Smooth muscle cell (in vitro differentiated cells): ENCODE measurements around the gene GRXCR1. TPM values are rescaled to one million over a fixed set of nuclear protein-coding genes. Genes with fewer than 3 reads are reported as not detected.

Source experiments
- DNase-seq: peaks from one replicate; lab custom pipeline; 2025; ENCODE audit not compliant: unreplicated experiment; lab: John Stamatoyannopoulos, UW
- H2AFZ ChIP-seq: fragments of 200-600 bp; sonication (generic); 2 replicates; pipeline ENCODE4 v1.6.0; 2016; ENCODE audit warnings: antibody characterized with exemption, low read depth, mild to moderate bottlenecking
- H3F3A ChIP-seq: fragments of 200-600 bp; sonication (generic); 2 replicates; pipeline ENCODE4 v1.6.0; 2017; ENCODE audit warnings: antibody characterized with exemption, low read depth
- H3K27ac ChIP-seq: fragments of 200-600 bp; sonication (generic); 2 replicates; pipeline ENCODE4 v1.5.1; 2016; ENCODE audit warnings: low read depth, mild to moderate bottlenecking
- H3K27me3 ChIP-seq: fragments of 200-600 bp; sonication (generic); 2 replicates; pipeline ENCODE4 v1.6.1; 2016; ENCODE audit warnings: low read depth, mild to moderate bottlenecking
- H3K36me3 ChIP-seq: fragments of 200-600 bp; sonication (generic); 2 replicates; pipeline ENCODE4 v1.5.1; 2016; ENCODE audit warnings: low read depth
- H3K4me1 ChIP-seq: fragments of 200-600 bp; sonication (generic); 2 replicates; pipeline ENCODE4 v1.5.1; 2016; ENCODE audit warnings: low read depth
- H3K4me2 ChIP-seq: fragments of 200-600 bp; sonication (generic); 2 replicates; pipeline ENCODE4 v1.6.0; 2016; ENCODE audit warnings: mild to moderate bottlenecking
- H3K4me3 ChIP-seq: fragments of 200-600 bp; sonication (generic); 2 replicates; pipeline ENCODE4 v1.5.1; 2016; ENCODE audit warnings: mild to moderate bottlenecking
- H3K79me2 ChIP-seq: fragments of 200-600 bp; sonication (generic); 2 replicates; pipeline ENCODE4 v1.6.0; 2016; ENCODE audit warnings: low read depth, mild to moderate bottlenecking
- H3K9ac ChIP-seq: fragments of 200-600 bp; sonication (generic); 2 replicates; pipeline ENCODE4 v1.6.0; 2016; ENCODE audit warnings: low read depth
- H3K9me3 ChIP-seq: fragments of 200-600 bp; sonication (generic); replicated peaks from 2 replicates; pipeline ENCODE4 v1.5.1; 2016; ENCODE audit warnings: low read depth
- H4K20me1 ChIP-seq: fragments of 200-600 bp; sonication (generic); 2 replicates; pipeline ENCODE4 v1.6.0; 2016; ENCODE audit warnings: low read depth
- CTCF ChIP-seq: fragments of 200-600 bp; sonication (generic); IDR thresholded peaks from 2 replicates; pipeline ENCODE4 v1.5.1; 2017; ENCODE audit warnings: borderline replicate concordance, mild to moderate bottlenecking, antibody characterized with exemption; ENCODE audit not compliant: insufficient read depth, poor library complexity, severe bottlenecking
- WGBS: methylation state at CpG from one replicate; pipeline ENCODE4 v1.1.7; 2016; ENCODE audit warnings: low lambda C conversion rate; 5-methylcytosine and 5-hydroxymethylcytosine counted together
- polyA plus RNA-seq: library from polyadenylated mRNA; unstranded; fragments of >200 nt; fragmentation: Nextera tagmentation; extraction: Ambion mirVana; gene quantifications from 2 replicates; pipeline ENCODE4 v1.2.1, GENCODE V29; 2016
- total RNA-seq: library from RNA; depleted of rRNA; stranded (reverse); fragments of >200 nt; gene quantifications from 2 replicates; pipeline ENCODE4 v1.2.3, GENCODE V29; 2014

The GRXCR1 gene
- total and polyA plus RNA-seq, 2 experiments from 2014 or later, result not detected

DNA sequence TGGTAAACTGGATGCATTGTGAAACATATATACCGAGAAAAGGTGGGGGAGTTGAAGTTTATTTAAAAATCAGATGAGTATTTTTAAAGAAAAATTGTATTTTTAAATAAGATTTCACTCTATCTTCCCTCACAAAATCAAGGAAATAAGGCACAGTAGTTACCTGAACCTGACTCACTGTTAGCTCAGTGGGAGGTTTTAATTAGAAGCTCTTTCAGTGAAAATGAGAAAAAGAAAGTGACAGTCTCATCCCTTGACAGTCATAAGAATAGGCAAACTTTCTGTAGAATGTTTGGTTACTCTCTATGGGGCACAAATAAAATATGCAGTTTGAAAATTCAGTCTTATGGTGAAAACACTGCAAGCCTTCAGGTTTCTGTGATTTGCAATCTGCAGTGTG is 49.7 kb downstream of the GRXCR1 start:
- Histone ChIP-seq H3K27ac (no peak overlapping the region), H3F3A (no peaks in the 10 kb centered on the region), H3K4me1 (no peaks in the 10 kb centered on the region), H3K9me3 (no peaks in the 10 kb centered on the region), H3K79me2 (no peaks in the 10 kb centered on the region), H3K4me2 (no peak overlapping the region), H3K36me3 (no peaks in the 10 kb centered on the region), H2AFZ (no peak overlapping the region), H3K4me3 (no peak overlapping the region), H3K9ac (no peak overlapping the region), H3K27me3 (no peaks in the 10 kb centered on the region), H4K20me1 (no peaks in the 10 kb centered on the region)
- 94% methylated on average over 1 of the region's 1 CpG for WGBS
- no peak for DNase-seq
- no peak for TF ChIP-seq CTCF

DNA sequence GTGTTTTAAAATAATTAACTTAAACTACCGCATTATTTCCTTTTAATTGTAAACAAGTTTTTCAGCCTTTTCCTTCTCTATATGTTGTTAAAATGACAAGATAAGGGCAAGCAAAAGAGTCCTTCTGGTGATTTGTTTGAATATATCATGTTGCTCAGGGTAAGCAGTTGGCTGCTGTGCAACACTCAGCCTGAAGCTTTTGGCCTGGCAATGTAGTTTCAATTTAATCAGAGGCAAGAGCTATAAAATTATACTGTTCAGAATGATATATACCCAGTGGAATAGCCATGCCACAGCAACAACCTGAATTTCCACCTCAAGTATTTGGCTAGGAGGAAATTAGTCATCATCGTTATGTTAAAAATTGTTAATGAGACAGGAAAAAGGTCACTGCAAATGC is 53.4 kb downstream of the GRXCR1 start:
- H4K20me1 ChIP-seq, result no peaks in the 10 kb centered on the region
- WGBS, result 96% methylated on average over 2 of the region's 2 CpGs
- H3K4me1 ChIP-seq, result no peaks in the 10 kb centered on the region
- no peak overlapping the region for H2AFZ ChIP-seq
- H3K36me3 ChIP-seq, result no peaks in the 10 kb centered on the region
- no peaks in the 10 kb centered on the region for H3F3A ChIP-seq
- no peaks in the 10 kb centered on the region for H3K27me3 ChIP-seq
- DNase-seq, result no peak
- no peak overlapping the region for H3K27ac ChIP-seq
- TF ChIP-seq CTCF, result no peak
- no peaks in the 10 kb centered on the region for H3K79me2 ChIP-seq
- H3K4me2 ChIP-seq, result no peak overlapping the region
- no peak overlapping the region for H3K9ac ChIP-seq
- no peak overlapping the region for H3K4me3 ChIP-seq
- H3K9me3 ChIP-seq, result no peaks in the 10 kb centered on the region

- no peaks in the 10 kb centered on the region for H3K79me2 ChIP-seq
- 77% methylated on average over 1 of the region's 1 CpG for WGBS
- H2AFZ ChIP-seq, result no peak overlapping the region
- H3K27me3 ChIP-seq, result no peaks in the 10 kb centered on the region
- no peak overlapping the region for H3K4me2 ChIP-seq
- H4K20me1 ChIP-seq, result no peaks in the 10 kb centered on the region
- no peak overlapping the region for H3K27ac ChIP-seq
- H3K9me3 ChIP-seq, result no peaks in the 10 kb centered on the region
- H3K4me1 ChIP-seq, result no peaks in the 10 kb centered on the region
- no peaks in the 10 kb centered on the region for H3F3A ChIP-seq
- DNase-seq, result no peak
- TF ChIP-seq CTCF, result no peak
- no peak overlapping the region for H3K9ac ChIP-seq
- H3K36me3 ChIP-seq, result no peaks in the 10 kb centered on the region
- H3K4me3 ChIP-seq, result no peak overlapping the region
Measured at GRCh38 chr4:42953321-42953720, 60.8 kb downstream of the GRXCR1 start.

- H3K36me3 ChIP-seq, result no peaks in the 10 kb centered on the region
- no peak overlapping the region for H2AFZ ChIP-seq
- WGBS, result 88% methylated on average over 10 of the region's 10 CpGs
- no peak overlapping the region for H3K4me2 ChIP-seq
- no peak for TF ChIP-seq CTCF
- no peak overlapping the region for H3K27ac ChIP-seq
- H3F3A ChIP-seq, result no peaks in the 10 kb centered on the region
- H4K20me1 ChIP-seq, result no peaks in the 10 kb centered on the region
- H3K79me2 ChIP-seq, result no peaks in the 10 kb centered on the region
- H3K27me3 ChIP-seq, result no peaks in the 10 kb centered on the region
- no peaks in the 10 kb centered on the region for H3K9me3 ChIP-seq
- H3K4me1 ChIP-seq, result no peaks in the 10 kb centered on the region
- DNase-seq, result no peak
- no peak overlapping the region for H3K9ac ChIP-seq
- H3K4me3 ChIP-seq, result no peak overlapping the region
Measured at GRCh38 chr4:42954963-42955669, 62.6 kb downstream of the GRXCR1 start.
